PC-9 (cell line): ENCODE measurements around the gene PRPF8. TPM values are rescaled to one million over a fixed set of nuclear protein-coding genes. Genes with fewer than 3 reads are reported as not detected.
A peak's percentile ranks its signal among the peaks of the same experiment; 100 is the strongest.
"Not testable (repeated sequence)": the region's sequence is repeated elsewhere in the genome, so short reads cannot be mapped to it uniquely, and the experiment has no call there.

ENCODE experiments used
- BruUV-seq: library from RNA; stranded (reverse); fragments of 400-500 nt; replicated peaks from 2 replicates; lab custom pipeline; 2021; lab: Mats Ljungman, UMichigan
- CTCF ChIA-PET: fragments of 300-600 bp; sonication (Branson Sonifier 250); formaldehyde crosslinking; loops from one replicate; lab custom pipeline; 2022; ENCODE audit warnings: antibody characterized with exemption; lab: Charles Lee
- POLR2A ChIA-PET: fragments of 300-600 bp; sonication (Branson Sonifier 250); formaldehyde crosslinking; loops from one replicate; lab custom pipeline; 2022; ENCODE audit warnings: antibody characterized with exemption; ENCODE audit not compliant: unreplicated experiment; lab: Charles Lee
- DNase-seq, 2 experiments: peaks; one replicate each; pipeline versions ENCODE4 v3.0.0 to v3.0.0-alpha.2; 2015 to 2022; ENCODE audit warnings: mixed read lengths in 1 of 2
- H2AFZ ChIP-seq: fragments of 200-600 bp; sonication (generic); 2 replicates; pipeline ENCODE4 v1.8.1; 2017; ENCODE audit warnings: antibody characterized with exemption
- H3F3A ChIP-seq: fragments of 200-600 bp; sonication (generic); 2 replicates; pipeline ENCODE4 v1.8.1; 2017; ENCODE audit warnings: antibody characterized with exemption, mild to moderate bottlenecking, low read depth; ENCODE audit not compliant: insufficient read depth
- H3K27ac ChIP-seq: fragments of 200-600 bp; sonication (generic); 2 replicates; pipeline ENCODE4 v1.6.1; 2016; ENCODE audit warnings: mixed run types
- H3K27me3 ChIP-seq: fragments of 200-600 bp; sonication (generic); 2 replicates; pipeline ENCODE4 v1.6.1; 2016; ENCODE audit warnings: low read depth, mixed run types; ENCODE audit not compliant: insufficient read depth
- H3K36me3 ChIP-seq: fragments of 200-600 bp; sonication (generic); 2 replicates; pipeline ENCODE4 v1.6.1; 2016; ENCODE audit warnings: low read depth, mixed run types
- H3K4me1 ChIP-seq: fragments of 200-600 bp; sonication (generic); replicated peaks from 2 replicates; pipeline ENCODE4 v1.6.1; 2016; ENCODE audit warnings: mixed run types; ENCODE audit not compliant: insufficient read depth
- H3K4me2 ChIP-seq: fragments of 200-600 bp; sonication (generic); 2 replicates; pipeline ENCODE4 v1.6.1; 2017; ENCODE audit warnings: mixed run types
- H3K4me3 ChIP-seq: fragments of 200-600 bp; sonication (generic); 2 replicates; pipeline ENCODE4 v1.6.1; 2016; ENCODE audit warnings: mixed run types
- H3K79me2 ChIP-seq: fragments of 200-600 bp; sonication (generic); 2 replicates; pipeline ENCODE4 v1.6.1; 2017; ENCODE audit warnings: low read depth, mixed run types
- H3K9me2 ChIP-seq: fragments of 200-600 bp; sonication (generic); 2 replicates; pipeline ENCODE4 v1.8.1; 2017; ENCODE audit warnings: mild to moderate bottlenecking; ENCODE audit not compliant: insufficient read depth
- H3K9me3 ChIP-seq: fragments of 200-600 bp; sonication (generic); 2 replicates; pipeline ENCODE4 v1.8.1; 2016; ENCODE audit warnings: low read depth; ENCODE audit not compliant: insufficient read depth
- H4K20me1 ChIP-seq: fragments of 200-600 bp; sonication (generic); 2 replicates; pipeline ENCODE4 v1.8.1; 2017; ENCODE audit not compliant: insufficient read depth
- CTCF ChIP-seq: fragments of 200-600 bp; sonication (generic); conservative IDR thresholded peaks from 2 replicates; pipeline ENCODE4 v1.6.1; 2017; ENCODE audit warnings: mixed run types, antibody characterized with exemption, mild to moderate bottlenecking, moderate library complexity
- EZH2 ChIP-seq: fragments of 200-600 bp; sonication (generic); IDR thresholded peaks from 2 replicates; pipeline ENCODE4 v1.8.0; 2017; ENCODE audit warnings: antibody characterized with exemption, low read depth
- intact Hi-C: fragments of 100-400 bp; cut with micrococcal nuclease; formaldehyde crosslinking; loops from one replicate; pipeline ENCODE4 v1.10.0; 2022; ENCODE audit not compliant: unreplicated experiment
- total RNA-seq: library from RNA; stranded (reverse); gene quantifications from 2 replicates; pipeline ENCODE4 v1.2.3, GENCODE V29; 2021

Gene PRPF8
- total RNA-seq, 1 experiment from 2014 or later = 496 TPM

- POLR2A ChIA-PET = no interaction called here
- peaks cover 12% of the 10 kb centered on the region; the same call in 1 of the 2 replicates for H3K79me2 ChIP-seq
These were observed 23.6 kb downstream of the PRPF8 start for GRCh38 chr17:1661045-1661444.

GRCh38 chr17:1658100-1658499 lies 26.6 kb downstream of the PRPF8 start:
- Histone ChIP-seq H3K27me3 (no peaks in the 10 kb centered on the region), H3K9me2 (no peaks in the 10 kb centered on the region), H3K79me2 (0 out of 2 replicates have a peak, but pooled peaks cover 8% of the 10 kb centered on the region), H3K36me3 (peaks cover 76% of the 10 kb centered on the region), H2AFZ (no peak overlapping the region), H3K4me2 (no peak overlapping the region), H4K20me1 (peaks cover 20% of the 10 kb centered on the region), H3F3A (peaks cover 44% of the 10 kb centered on the region; the same call in 1 of the 2 replicates), H3K4me1 (no peaks in the 10 kb centered on the region), H3K9me3 (no peaks in the 10 kb centered on the region), H3K4me3 (no peak overlapping the region), H3K27ac (no peak overlapping the region)
- DNase-seq = no peak
- TF ChIP-seq CTCF (no peak), EZH2 (no peak)
- no TSS peak for BruUV-seq
- intact Hi-C loops = no loop called here
- CTCF ChIA-PET = no interaction called here
- POLR2A ChIA-PET = no interaction called here

More at GRCh38 chr17:1661045-1661444, 23.6 kb downstream of the PRPF8 start:
- no peak overlapping the region for H3K4me3 ChIP-seq
- no peaks in the 10 kb centered on the region for H3K9me2 ChIP-seq
- H3K27ac ChIP-seq = no peak overlapping the region
- H3K36me3 ChIP-seq = peaks cover 69% of the 10 kb centered on the region
- peaks cover 43% of the 10 kb centered on the region for H4K20me1 ChIP-seq
- intact Hi-C loops = no loop called here
- H3K4me2 ChIP-seq = no peak overlapping the region
- BruUV-seq = TSS peak; percentile 28
- H3F3A ChIP-seq = peaks cover 40% of the 10 kb centered on the region; the same call in 1 of the 2 replicates
- no peaks in the 10 kb centered on the region for H3K9me3 ChIP-seq
- H2AFZ ChIP-seq = no peak overlapping the region
- H3K4me1 ChIP-seq = no peaks in the 10 kb centered on the region
- TF ChIP-seq CTCF (no peak), EZH2 (no peak)
- no peaks in the 10 kb centered on the region for H3K27me3 ChIP-seq
- DNase-seq = no peak
- CTCF ChIA-PET = no interaction called here

GRCh38 chr17:1653735-1654134 lies 30.9 kb downstream of the PRPF8 start:
- H3K27me3 ChIP-seq = no peaks in the 10 kb centered on the region
- CTCF ChIA-PET = no interaction called here

GRCh38 chr17:1652794-1653193 lies 31.9 kb downstream of the PRPF8 start:
- Histone ChIP-seq H4K20me1 (peaks cover 26% of the 10 kb centered on the region; the same call in 1 of the 2 replicates), H3K36me3 (peaks cover 52% of the 10 kb centered on the region), H3F3A (peaks cover 66% of the 10 kb centered on the region), H3K4me1 (peaks cover 24% of the 10 kb centered on the region)
- H3K4me2 ChIP-seq, H3K9me2 ChIP-seq, H3K9me3 ChIP-seq, H3K4me3 ChIP-seq, H3K27me3 ChIP-seq, H3K79me2 ChIP-seq, POLR2A ChIA-PET, H3K27ac ChIP-seq, CTCF ChIA-PET, DNase-seq, intact Hi-C loops, H2AFZ ChIP-seq: not testable (repeated sequence)
- BruUV-seq = TSS peak; percentile 7

More at GRCh38 chr17:1653735-1654134, 30.9 kb downstream of the PRPF8 start:
- H3K9me3 ChIP-seq = no peaks in the 10 kb centered on the region
- no peak overlapping the region for H3K27ac ChIP-seq
- peaks cover 26% of the 10 kb centered on the region; the same call in 1 of the 2 replicates for H4K20me1 ChIP-seq
- no peak for DNase-seq
- peaks cover 24% of the 10 kb centered on the region for H3K4me1 ChIP-seq
- no peaks in the 10 kb centered on the region for H3K79me2 ChIP-seq
- no peak overlapping the region for H3K4me3 ChIP-seq
- no peak overlapping the region for H2AFZ ChIP-seq
- H3K4me2 ChIP-seq = no peak overlapping the region
- no peaks in the 10 kb centered on the region for H3K9me2 ChIP-seq
- intact Hi-C loops = no loop called here
- POLR2A ChIA-PET = no interaction called here
- BruUV-seq = no TSS peak
- TF ChIP-seq EZH2 = no peak
- no peak for TF ChIP-seq CTCF
- H3F3A ChIP-seq = peaks cover 66% of the 10 kb centered on the region
- H3K36me3 ChIP-seq = peaks cover 61% of the 10 kb centered on the region
